PC-3 (cell line): ENCODE results near the gene PKMYT1. TPM values are rescaled to one million over a fixed set of nuclear protein-coding genes. Genes with fewer than 3 reads are reported as not detected.

Source experiments
- ATAC-seq: fragments of 200-7000 bp; cut with Tn5 transposase; 2 replicates; pipeline ENCODE4 v1.9.1; 2020; ENCODE audit warnings: mild to moderate bottlenecking, moderate library complexity
- BruUV-seq: library from RNA; stranded (reverse); fragments of 400-500 nt; replicated peaks from 2 replicates; lab custom pipeline; 2021; lab: Mats Ljungman, UMichigan
- CTCF ChIA-PET: fragments of 300-600 bp; sonication (Branson Sonifier 250); formaldehyde crosslinking; loops from one replicate; lab custom pipeline; 2022; ENCODE audit warnings: antibody characterized with exemption; lab: Charles Lee
- POLR2A ChIA-PET: fragments of 300-600 bp; sonication (Branson Sonifier 250); formaldehyde crosslinking; loops from one replicate; lab custom pipeline; 2022; ENCODE audit warnings: antibody characterized with exemption; ENCODE audit not compliant: unreplicated experiment; lab: Charles Lee
- DNase-seq: peaks from one replicate; pipeline ENCODE4 v3.0.0-alpha.2; 2015
- H2AFZ ChIP-seq: fragments of 300-600 bp; sonication (generic); 2 replicates; pipeline ENCODE4 v1.6.0; 2016; ENCODE audit warnings: antibody characterized with exemption, low read length
- H3F3A ChIP-seq: fragments of 300-600 bp; sonication (generic); one replicate; pipeline ENCODE4 v1.6.0; 2017; ENCODE audit warnings: antibody characterized with exemption, low read length, control low read depth, mild to moderate bottlenecking; ENCODE audit not compliant: unreplicated experiment
- H3K27ac ChIP-seq: fragments of 300-600 bp; sonication (generic); 2 replicates; pipeline ENCODE4 v1.5.1; 2016; ENCODE audit warnings: mild to moderate bottlenecking, low read length
- H3K27me3 ChIP-seq: fragments of 300-600 bp; sonication (generic); 2 replicates; pipeline ENCODE4 v1.6.1; 2016; ENCODE audit warnings: low read length, mixed read lengths
- H3K36me3 ChIP-seq: fragments of 300-600 bp; sonication (generic); 2 replicates; pipeline ENCODE4 v1.6.1; 2016; ENCODE audit warnings: low read depth, mixed run types, low read length, mixed read lengths
- H3K4me1 ChIP-seq: fragments of 300-600 bp; sonication (generic); 2 replicates; pipeline ENCODE4 v1.5.1; 2016; ENCODE audit warnings: low read length; ENCODE audit not compliant: insufficient read depth
- H3K4me2 ChIP-seq: fragments of 300-600 bp; sonication (generic); 2 replicates; pipeline ENCODE4 v1.6.0; 2016; ENCODE audit warnings: low read length
- H3K4me3 ChIP-seq: fragments of 300-600 bp; sonication (generic); 2 replicates; pipeline ENCODE4 v1.5.1; 2016; ENCODE audit warnings: mild to moderate bottlenecking, low read length, mixed read lengths
- H3K79me2 ChIP-seq: fragments of 300-600 bp; sonication (generic); 2 replicates; pipeline ENCODE4 v1.6.1; 2017; ENCODE audit warnings: low read length, mixed read lengths
- H3K9ac ChIP-seq: fragments of 300-600 bp; sonication (generic); 2 replicates; pipeline ENCODE4 v1.6.0; 2016; ENCODE audit warnings: mild to moderate bottlenecking, low read length
- H3K9me2 ChIP-seq: fragments of 300-600 bp; sonication (generic); replicated peaks from 2 replicates; pipeline ENCODE4 v1.6.1; 2016; ENCODE audit warnings: mixed run types, low read length, mixed read lengths
- H3K9me3 ChIP-seq: fragments of 300-600 bp; sonication (generic); 2 replicates; pipeline ENCODE4 v1.6.1; 2016; ENCODE audit warnings: low read length, mixed read lengths
- H4K20me1 ChIP-seq: fragments of 300-600 bp; sonication (generic); 2 replicates; pipeline ENCODE4 v1.6.1; 2016; ENCODE audit warnings: low read length, mixed read lengths
- CTCF ChIP-seq: fragments of 300-600 bp; sonication (generic); conservative IDR thresholded peaks from 2 replicates; pipeline ENCODE4 v1.5.1; 2017; ENCODE audit warnings: antibody characterized with exemption, low read depth, mild to moderate bottlenecking, low read length
- EZH2 ChIP-seq: fragments of 300-600 bp; sonication (generic); IDR thresholded peaks from one replicate; pipeline ENCODE4 v1.6.1; 2017; ENCODE audit warnings: antibody characterized with exemption, mild to moderate bottlenecking, low read length; ENCODE audit not compliant: unreplicated experiment
- EZH2phosphoT487 ChIP-seq: fragments of 300-600 bp; sonication (generic); IDR thresholded peaks from 2 replicates; pipeline ENCODE4 v1.6.1; 2018; ENCODE audit warnings: mild to moderate bottlenecking, antibody characterized with exemption, low read length, borderline replicate concordance
- intact Hi-C: fragments of 100-400 bp; cut with micrococcal nuclease; formaldehyde crosslinking; loops from 2 replicates; pipeline ENCODE4 v1.9.0; 2023
- total RNA-seq: library from RNA; depleted of rRNA; stranded (reverse); fragments of >200 nt; gene quantifications from 2 replicates; pipeline ENCODE4 v1.2.3, GENCODE V29; 2014

PKMYT1 gene
- total RNA-seq, 1 experiment from 2014 or later: 51.9 TPM

GRCh38 chr16:3017344-3017743, 37.1 kb upstream of the PKMYT1 start:
- ATAC-seq: no peak

GRCh38 chr16:3015865-3016521, 35.7 kb upstream of the PKMYT1 start:
- intact Hi-C loops: no loop called here
- BruUV-seq: no TSS peak
- H3K79me2 ChIP-seq: peaks cover under 1% of the 10 kb centered on the region; the same call in 1 of the 2 replicates
- H3K4me1 ChIP-seq: peaks cover 13% of the 10 kb centered on the region
- H3K9me3 ChIP-seq: no peaks in the 10 kb centered on the region
- H3K9me2 ChIP-seq: no peaks in the 10 kb centered on the region
- no peaks in the 10 kb centered on the region for H3F3A ChIP-seq
- H3K9ac ChIP-seq: no peak overlapping the region
- no peak for DNase-seq
- no peak overlapping the region for H3K27ac ChIP-seq
- POLR2A ChIA-PET: no interaction called here
- ATAC-seq: no peak
- CTCF ChIA-PET: no interaction called here
- no peaks in the 10 kb centered on the region for H4K20me1 ChIP-seq
- no peak overlapping the region for H2AFZ ChIP-seq
- no peak overlapping the region for H3K4me3 ChIP-seq
- no peaks in the 10 kb centered on the region for H3K27me3 ChIP-seq
- no peak overlapping the region for H3K4me2 ChIP-seq
- 0 out of 2 replicates have a peak, but pooled peaks cover under 1% of the 10 kb centered on the region for H3K36me3 ChIP-seq
- TF ChIP-seq EZH2: no peak

More at GRCh38 chr16:3017344-3017743, 37.1 kb upstream of the PKMYT1 start:
- ChIA-PET POLR2A (no interaction called here), CTCF (no interaction called here)
- Histone ChIP-seq H3F3A (no peaks in the 10 kb centered on the region), H3K36me3 (peaks cover 10% of the 10 kb centered on the region), H2AFZ (no peak overlapping the region), H4K20me1 (no peaks in the 10 kb centered on the region), H3K27ac (no peak overlapping the region), H3K9me2 (no peaks in the 10 kb centered on the region), H3K27me3 (no peaks in the 10 kb centered on the region), H3K4me2 (no peak overlapping the region), H3K79me2 (peaks cover 12% of the 10 kb centered on the region), H3K9me3 (no peaks in the 10 kb centered on the region), H3K4me3 (no peak overlapping the region), H3K4me1 (peaks cover 16% of the 10 kb centered on the region), H3K9ac (no peak overlapping the region)
- no TSS peak for BruUV-seq
- no peak for DNase-seq
- intact Hi-C loops: no loop called here
- no peak for TF ChIP-seq EZH2phosphoT487
- TF ChIP-seq CTCF: no peak
- TF ChIP-seq EZH2: no peak

GRCh38 chr16:3014971-3015370, 34.7 kb upstream of the PKMYT1 start:
- H3K4me3 ChIP-seq: no peak overlapping the region
- no peaks in the 10 kb centered on the region for H4K20me1 ChIP-seq
- no peaks in the 10 kb centered on the region for H3K9me2 ChIP-seq
- no peak overlapping the region for H3K4me2 ChIP-seq
- CTCF ChIA-PET: no interaction called here
- no peaks in the 10 kb centered on the region for H3K27me3 ChIP-seq
- H3K27ac ChIP-seq: no peak overlapping the region
- no peak for DNase-seq
- no peak overlapping the region for H3K9ac ChIP-seq
- POLR2A ChIA-PET: no interaction called here
- no peaks in the 10 kb centered on the region for H3K36me3 ChIP-seq
- H3F3A ChIP-seq: no peaks in the 10 kb centered on the region
- no TSS peak for BruUV-seq
- intact Hi-C loops: no loop called here
- no peak overlapping the region for H2AFZ ChIP-seq
- ATAC-seq: no peak
- no peaks in the 10 kb centered on the region for H3K9me3 ChIP-seq
- H3K79me2 ChIP-seq: no peaks in the 10 kb centered on the region
- TF ChIP-seq EZH2: no peak
- no peak for TF ChIP-seq CTCF
- no peak for TF ChIP-seq EZH2phosphoT487
- peaks cover 17% of the 10 kb centered on the region for H3K4me1 ChIP-seq
